ENCODE measurements around the gene USP17L18. TPM values are rescaled to one million over a fixed set of nuclear protein-coding genes. Genes with fewer than 3 reads are reported as not detected.
"Not testable (repeated sequence)": the region's sequence is repeated elsewhere in the genome, so short reads cannot be mapped to it uniquely, and the experiment has no call there.

USP17L18 gene
- total and polyA plus RNA-seq, 2 of the 13 experiments (the other 11 are each of a cell fraction or from before 2014, with no cell fraction given): not detected

- H3K4me2 ChIP-seq (ENCODE audit: low read depth, low read length); H3K4me1 ChIP-seq (ENCODE audit: insufficient read depth, low read length); H3K9ac ChIP-seq (ENCODE audit: insufficient read depth, low read depth, low read length); H3K4me3 ChIP-seq (replicated peaks in 1 of 3; ENCODE audit: insufficient read depth in 1 of 3, low read depth in 2 of 3, low read length in 3 of 3); H3K27ac ChIP-seq (ENCODE audit: extremely low read length, insufficient read depth, low read length); H3K36me3 ChIP-seq (replicated peaks in 1 of 2; ENCODE audit: control insufficient read depth in 1 of 2, insufficient read depth in 2 of 2, low read length in 2 of 2); in situ Hi-C loops (cut with HindIII; ENCODE audit: extremely low pct_ligation_motif_present, low pct_unique_long_range_greater_than_20kb); H4K20me1 ChIP-seq (ENCODE audit: insufficient read depth, low read length); POLR2A ChIA-PET; intact Hi-C loops (cut with micrococcal nuclease; ENCODE audit: unreplicated experiment); H3K79me2 ChIP-seq (ENCODE audit: insufficient read depth, low read length); H2AFZ ChIP-seq (ENCODE audit: low read length); FAIRE-seq; CTCF ChIA-PET (ENCODE audit: low intra/inter-chr PET ratio, low total read pairs); ATAC-seq; BruUV-seq (replicated peaks); H3K27me3 ChIP-seq (ENCODE audit: control insufficient read depth in 1 of 2, insufficient read depth in 2 of 2, low read length in 2 of 2); H3K9me3 ChIP-seq (ENCODE audit: low read length); DNase-seq (ENCODE audit: low spot score): not testable (repeated sequence)
- no CpG with 5 or more reads among the region's 15 CpGs for WGBS (ENCODE audit: low lambda C conversion rate)
These were observed 14.3 kb upstream of the USP17L18 start, which contains the start of gene USP17L15 for GRCh38 chr4:9234085-9234484. Gene USP17L15, plus strand, starts transcription at chr4:9234385. Its CDS starts 0 bp downstream, at chr4:9234385.

- H3K27me3 ChIP-seq (ENCODE audit: control insufficient read depth in 1 of 2, insufficient read depth in 2 of 2, low read length in 2 of 2); ATAC-seq; H3K4me3 ChIP-seq (replicated peaks in 1 of 3; ENCODE audit: insufficient read depth in 1 of 3, low read depth in 2 of 3, low read length in 3 of 3); H3K36me3 ChIP-seq (replicated peaks in 1 of 2; ENCODE audit: control insufficient read depth in 1 of 2, insufficient read depth in 2 of 2, low read length in 2 of 2); H2AFZ ChIP-seq (ENCODE audit: low read length); DNase-seq (ENCODE audit: low spot score); H3K79me2 ChIP-seq (ENCODE audit: insufficient read depth, low read length); CTCF ChIA-PET (ENCODE audit: low intra/inter-chr PET ratio, low total read pairs); FAIRE-seq; intact Hi-C loops (cut with micrococcal nuclease; ENCODE audit: unreplicated experiment); H3K4me1 ChIP-seq (ENCODE audit: insufficient read depth, low read length); BruUV-seq (replicated peaks); H3K27ac ChIP-seq (ENCODE audit: extremely low read length, insufficient read depth, low read length); H3K9ac ChIP-seq (ENCODE audit: insufficient read depth, low read depth, low read length); H3K9me3 ChIP-seq (ENCODE audit: low read length); POLR2A ChIA-PET; H4K20me1 ChIP-seq (ENCODE audit: insufficient read depth, low read length); in situ Hi-C loops (cut with HindIII; ENCODE audit: extremely low pct_ligation_motif_present, low pct_unique_long_range_greater_than_20kb); H3K4me2 ChIP-seq (ENCODE audit: low read depth, low read length): not testable (repeated sequence)
- WGBS (ENCODE audit: low lambda C conversion rate): 46% methylated on average over 12 of the region's 12 CpGs
These were observed 10.0 kb upstream of the USP17L18 start for GRCh38 chr4:9238461-9238860.

GRCh38 chr4:9243579-9243978, 4.9 kb upstream of the USP17L18 start, which contains the start of gene USP17L17:
Gene USP17L17, plus strand, starts transcription at chr4:9243879. Its CDS starts 0 bp downstream, at chr4:9243879.
- H3K9me3 ChIP-seq (ENCODE audit: low read length); H2AFZ ChIP-seq (ENCODE audit: low read length); FAIRE-seq; H3K27me3 ChIP-seq (ENCODE audit: control insufficient read depth in 1 of 2, insufficient read depth in 2 of 2, low read length in 2 of 2); H3K4me1 ChIP-seq (ENCODE audit: insufficient read depth, low read length); H3K79me2 ChIP-seq (ENCODE audit: insufficient read depth, low read length); H3K27ac ChIP-seq (ENCODE audit: extremely low read length, insufficient read depth, low read length); in situ Hi-C loops (cut with HindIII; ENCODE audit: extremely low pct_ligation_motif_present, low pct_unique_long_range_greater_than_20kb); H3K4me2 ChIP-seq (ENCODE audit: low read depth, low read length); CTCF ChIA-PET (ENCODE audit: low intra/inter-chr PET ratio, low total read pairs); ATAC-seq; BruUV-seq (replicated peaks); POLR2A ChIA-PET; H3K36me3 ChIP-seq (replicated peaks in 1 of 2; ENCODE audit: control insufficient read depth in 1 of 2, insufficient read depth in 2 of 2, low read length in 2 of 2); intact Hi-C loops (cut with micrococcal nuclease; ENCODE audit: unreplicated experiment); DNase-seq (ENCODE audit: low spot score); H4K20me1 ChIP-seq (ENCODE audit: insufficient read depth, low read length); H3K9ac ChIP-seq (ENCODE audit: insufficient read depth, low read depth, low read length); H3K4me3 ChIP-seq (replicated peaks in 1 of 3; ENCODE audit: insufficient read depth in 1 of 3, low read depth in 2 of 3, low read length in 3 of 3): not testable (repeated sequence)
- WGBS (ENCODE audit: low lambda C conversion rate): 43% methylated on average over 11 of the region's 14 CpGs

- H3K79me2 ChIP-seq (ENCODE audit: insufficient read depth, low read length); H3K9me3 ChIP-seq (ENCODE audit: low read length); H3K36me3 ChIP-seq (replicated peaks in 1 of 2; ENCODE audit: control insufficient read depth in 1 of 2, insufficient read depth in 2 of 2, low read length in 2 of 2); H3K4me2 ChIP-seq (ENCODE audit: low read depth, low read length); H3K9ac ChIP-seq (ENCODE audit: insufficient read depth, low read depth, low read length); BruUV-seq (replicated peaks); H4K20me1 ChIP-seq (ENCODE audit: insufficient read depth, low read length); ATAC-seq; H3K27ac ChIP-seq (ENCODE audit: extremely low read length, insufficient read depth, low read length); H3K27me3 ChIP-seq (ENCODE audit: control insufficient read depth in 1 of 2, insufficient read depth in 2 of 2, low read length in 2 of 2); FAIRE-seq; DNase-seq (ENCODE audit: low spot score); in situ Hi-C loops (cut with HindIII; ENCODE audit: extremely low pct_ligation_motif_present, low pct_unique_long_range_greater_than_20kb); intact Hi-C loops (cut with micrococcal nuclease; ENCODE audit: unreplicated experiment); H3K4me1 ChIP-seq (ENCODE audit: insufficient read depth, low read length); POLR2A ChIA-PET; H2AFZ ChIP-seq (ENCODE audit: low read length); CTCF ChIA-PET (ENCODE audit: low intra/inter-chr PET ratio, low total read pairs); H3K4me3 ChIP-seq (replicated peaks in 1 of 3; ENCODE audit: insufficient read depth in 1 of 3, low read depth in 2 of 3, low read length in 3 of 3): not testable (repeated sequence)
- no CpG with 5 or more reads among the region's 13 CpGs for WGBS (ENCODE audit: low lambda C conversion rate)
These were observed 4.6 kb downstream of the USP17L18 start, which contains the start of gene USP17L19 for GRCh38 chr4:9253078-9253477. Gene USP17L19, plus strand, starts transcription at chr4:9253378. Its CDS starts 0 bp downstream, at chr4:9253378.

Data from HepG2 (cell line).